ENCODE data around the gene CLK3.

Gene CLK3

DNA sequence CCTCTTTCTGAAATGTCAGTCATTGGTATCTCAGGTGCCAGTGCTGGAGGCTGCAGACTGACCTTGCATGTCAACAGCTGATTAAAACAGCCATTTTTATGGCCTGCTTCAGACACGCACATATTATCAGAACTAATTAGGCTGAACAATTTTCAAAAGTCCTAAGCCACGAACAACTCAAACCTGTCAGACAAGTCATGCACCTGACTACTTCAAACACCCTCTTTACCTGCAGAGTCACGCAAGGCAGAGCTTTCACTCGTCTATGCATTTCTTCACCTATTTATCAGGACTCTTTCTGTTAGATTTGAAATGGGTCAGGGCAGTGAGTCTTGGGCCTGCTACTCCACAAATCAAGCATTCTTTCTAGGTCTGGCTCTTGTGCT is 26.7 kb downstream of the CLK3 start:
- peak; percentile 73 for DNase-seq (ENCODE audit: low read depth)
- TF ChIP-seq, protein P1, sequence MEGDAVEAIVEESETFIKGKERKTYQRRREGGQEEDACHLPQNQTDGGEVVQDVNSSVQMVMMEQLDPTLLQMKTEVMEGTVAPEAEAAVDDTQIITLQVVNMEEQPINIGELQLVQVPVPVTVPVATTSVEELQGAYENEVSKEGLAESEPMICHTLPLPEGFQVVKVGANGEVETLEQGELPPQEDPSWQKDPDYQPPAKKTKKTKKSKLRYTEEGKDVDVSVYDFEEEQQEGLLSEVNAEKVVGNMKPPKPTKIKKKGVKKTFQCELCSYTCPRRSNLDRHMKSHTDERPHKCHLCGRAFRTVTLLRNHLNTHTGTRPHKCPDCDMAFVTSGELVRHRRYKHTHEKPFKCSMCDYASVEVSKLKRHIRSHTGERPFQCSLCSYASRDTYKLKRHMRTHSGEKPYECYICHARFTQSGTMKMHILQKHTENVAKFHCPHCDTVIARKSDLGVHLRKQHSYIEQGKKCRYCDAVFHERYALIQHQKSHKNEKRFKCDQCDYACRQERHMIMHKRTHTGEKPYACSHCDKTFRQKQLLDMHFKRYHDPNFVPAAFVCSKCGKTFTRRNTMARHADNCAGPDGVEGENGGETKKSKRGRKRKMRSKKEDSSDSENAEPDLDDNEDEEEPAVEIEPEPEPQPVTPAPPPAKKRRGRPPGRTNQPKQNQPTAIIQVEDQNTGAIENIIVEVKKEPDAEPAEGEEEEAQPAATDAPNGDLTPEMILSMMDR (IDR thresholded peaks at IDR 0.05; ENCODE audit: insufficient read depth, low read depth, low read length, missing control alignments): no peak
- H3K4me3 ChIP-seq (ENCODE audit: low read length): no peak overlapping the region

DNA sequence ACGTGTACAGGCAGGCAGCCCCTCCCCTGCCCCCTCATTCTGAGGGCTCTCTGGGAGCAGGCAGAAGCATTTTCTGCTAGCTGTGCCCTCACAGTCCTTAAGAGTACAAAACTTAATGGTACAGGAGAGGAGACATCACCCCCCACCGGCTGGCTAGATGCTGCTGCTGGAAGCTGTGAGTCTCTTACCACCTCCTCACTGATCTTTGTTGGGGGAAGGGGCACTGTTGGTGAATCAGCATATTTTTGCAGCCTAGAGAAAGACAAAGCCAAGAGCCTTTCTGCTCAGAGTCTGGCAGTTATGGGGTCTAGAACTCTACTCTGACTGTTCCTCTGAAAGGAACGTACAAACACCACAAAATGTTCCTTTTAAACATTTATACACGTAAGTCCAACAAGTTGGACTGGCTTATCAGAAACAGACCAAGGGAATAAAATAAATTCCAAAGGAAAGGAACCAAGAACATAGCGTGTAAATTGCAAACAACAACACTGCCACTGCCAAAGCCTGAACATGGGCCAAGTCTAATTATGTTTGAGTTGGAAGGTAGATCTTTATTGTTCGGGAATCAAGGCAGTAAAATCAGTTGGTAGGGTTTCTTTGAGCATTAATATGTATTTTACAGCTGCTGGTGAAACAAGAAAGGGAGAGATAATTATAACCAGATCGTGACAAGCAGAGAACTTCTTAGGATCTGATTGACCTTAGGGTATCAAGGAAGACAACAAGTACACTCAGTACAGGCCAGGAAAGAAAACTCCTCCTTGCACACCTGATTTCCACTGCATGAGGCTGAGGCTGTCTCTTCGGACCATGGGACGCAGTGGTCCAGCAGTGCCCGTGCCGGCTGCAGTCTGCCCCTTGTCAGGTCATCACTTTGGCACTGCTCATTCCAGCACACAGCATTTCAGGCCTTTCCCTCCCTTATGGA is 27.4 kb downstream of the CLK3 start:
- TF ChIP-seq, protein P1 (IDR thresholded peaks at IDR 0.05; ENCODE audit: insufficient read depth, low read depth, low read length, missing control alignments): no peak
- no peak overlapping the region for H3K4me3 ChIP-seq (ENCODE audit: low read length)
- DNase-seq (ENCODE audit: low read depth): peak; percentile 12

DNA sequence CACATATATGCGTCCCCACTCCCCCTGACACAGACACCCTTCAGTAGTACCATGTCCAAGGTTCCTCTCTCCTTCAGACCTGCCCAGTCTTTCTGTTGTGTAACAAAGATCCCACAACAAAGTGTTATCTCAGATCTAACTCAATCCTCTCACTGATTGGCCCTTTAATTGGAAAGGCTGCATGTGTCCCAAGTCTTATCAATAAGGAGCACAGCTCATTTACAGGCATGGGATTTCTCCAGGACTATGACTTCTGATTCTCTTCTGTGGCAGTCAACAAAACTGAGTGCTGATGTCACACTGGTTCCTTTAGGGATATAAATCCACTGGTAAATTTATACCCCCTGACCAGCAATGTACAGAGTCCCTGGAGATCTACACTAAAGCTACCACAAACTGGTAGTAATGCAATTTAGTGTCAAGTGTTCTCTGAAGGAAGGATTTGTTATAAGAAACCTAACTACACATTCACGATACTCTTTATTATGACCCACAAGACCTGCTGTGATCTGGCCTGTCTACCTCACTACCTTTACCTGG is 28.1 kb downstream of the CLK3 start:
- DNase-seq (ENCODE audit: low read depth): no peak
- TF ChIP-seq, protein P1 (IDR thresholded peaks at IDR 0.05; ENCODE audit: insufficient read depth, low read depth, low read length, missing control alignments): no peak
- H3K4me3 ChIP-seq (ENCODE audit: low read length): no peak overlapping the region

DNA sequence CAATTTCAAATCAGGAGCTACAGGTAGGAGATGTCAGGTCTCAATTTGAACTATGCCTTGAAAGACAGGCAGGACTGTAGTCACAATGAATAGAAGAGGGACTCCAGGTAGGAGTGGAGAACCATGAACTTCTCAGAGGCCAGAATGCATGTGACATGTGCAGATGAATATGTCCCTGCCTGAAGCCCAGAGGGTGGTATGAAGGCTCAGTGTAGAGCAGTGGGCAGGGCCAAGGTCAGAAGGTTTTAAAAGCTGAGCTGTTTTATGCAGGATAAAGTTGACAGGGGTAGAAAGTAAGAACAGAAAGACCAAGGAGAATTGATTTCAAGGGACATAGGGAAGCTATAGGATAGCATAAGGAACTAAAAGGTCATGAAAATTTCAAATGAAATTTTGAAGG is 30.8 kb downstream of the CLK3 start:
- no peak overlapping the region for H3K4me3 ChIP-seq (ENCODE audit: low read length)
- no peak for DNase-seq (ENCODE audit: low read depth)
- TF ChIP-seq, protein P1 (IDR thresholded peaks at IDR 0.05; ENCODE audit: insufficient read depth, low read depth, low read length, missing control alignments): no peak

DNA sequence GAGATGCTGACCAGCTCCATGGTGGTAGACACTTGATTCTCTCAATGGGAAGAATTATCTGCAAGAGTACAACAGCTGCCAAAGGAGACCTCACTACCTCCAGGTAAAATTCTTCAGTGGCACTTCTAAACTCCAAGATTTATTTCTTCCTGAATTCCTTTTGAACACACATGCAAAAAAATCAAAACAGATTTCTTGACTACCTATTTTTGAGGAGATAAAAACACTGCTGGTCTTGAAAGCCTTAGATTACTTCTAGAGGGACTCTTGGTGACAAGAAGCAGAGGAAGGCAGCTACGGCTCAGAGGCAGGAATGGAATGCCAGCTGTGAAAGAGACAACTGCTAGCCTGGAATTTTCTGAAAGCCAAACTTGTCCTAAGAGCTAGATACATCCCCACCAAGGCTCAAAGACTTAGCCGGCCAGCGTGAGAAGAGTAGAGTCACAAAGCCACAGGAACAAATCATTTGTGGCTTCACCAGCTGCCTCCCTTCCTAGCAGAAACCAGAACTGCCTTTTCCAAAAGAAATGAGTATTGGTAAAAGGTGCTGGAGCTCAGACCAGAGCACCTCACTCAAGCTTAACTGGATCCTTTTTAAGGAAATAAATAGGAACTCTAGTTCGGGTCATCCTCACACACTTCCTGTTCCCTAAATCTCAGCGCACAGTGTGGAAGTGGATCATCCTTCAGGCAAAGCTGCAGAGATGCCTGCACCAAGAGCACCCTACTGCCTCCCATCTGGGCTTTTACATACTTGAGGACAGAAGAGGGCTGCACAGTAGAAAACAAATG is 32.6 kb downstream of the CLK3 start:
- TF ChIP-seq, protein P1 (IDR thresholded peaks at IDR 0.05; ENCODE audit: insufficient read depth, low read depth, low read length, missing control alignments): no peak
- H3K4me3 ChIP-seq (ENCODE audit: low read length): no peak overlapping the region
- DNase-seq (ENCODE audit: low read depth): no peak

DNA sequence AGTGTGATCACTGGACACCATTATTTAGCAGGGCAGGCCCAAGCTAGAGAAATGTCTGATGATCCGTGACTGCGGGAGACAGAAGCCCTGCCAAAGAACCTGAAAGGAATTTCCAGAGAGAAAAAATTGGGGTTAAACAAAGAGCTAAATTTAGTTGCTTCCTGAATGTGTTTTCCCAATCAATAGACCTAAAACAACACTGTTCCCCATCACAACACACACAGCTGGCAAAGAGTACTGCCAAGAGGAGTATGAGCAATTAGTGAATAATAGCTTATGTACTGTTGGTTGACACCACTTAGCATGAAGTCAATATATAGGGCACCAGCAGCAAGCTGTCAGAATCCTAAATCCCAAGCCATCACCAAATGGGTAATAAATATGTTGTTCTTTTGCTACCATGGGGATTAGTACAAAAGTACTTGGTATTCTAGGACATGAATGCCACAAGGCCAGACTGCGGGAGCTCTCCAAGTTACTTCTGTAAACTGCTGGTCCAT is 35.7 kb downstream of the CLK3 start:
- TF ChIP-seq, protein P1 (IDR thresholded peaks at IDR 0.05; ENCODE audit: insufficient read depth, low read depth, low read length, missing control alignments): no peak
- H3K4me3 ChIP-seq (ENCODE audit: low read length): no peak overlapping the region
- DNase-seq (ENCODE audit: low read depth): peak; percentile 54

Data from epithelial cell of esophagus (primary cell).